DMS53 treated with DMSO at 0.1 percent for 48 hours (cell line): ENCODE data around the gene POLDIP2.
A peak's percentile ranks its signal among the peaks of the same experiment; 100 is the strongest.

Experiments
- DNase-seq: peaks from one replicate; lab custom pipeline; 2025; ENCODE audit not compliant: unreplicated experiment; lab: John Stamatoyannopoulos, UW

Gene POLDIP2

DNA sequence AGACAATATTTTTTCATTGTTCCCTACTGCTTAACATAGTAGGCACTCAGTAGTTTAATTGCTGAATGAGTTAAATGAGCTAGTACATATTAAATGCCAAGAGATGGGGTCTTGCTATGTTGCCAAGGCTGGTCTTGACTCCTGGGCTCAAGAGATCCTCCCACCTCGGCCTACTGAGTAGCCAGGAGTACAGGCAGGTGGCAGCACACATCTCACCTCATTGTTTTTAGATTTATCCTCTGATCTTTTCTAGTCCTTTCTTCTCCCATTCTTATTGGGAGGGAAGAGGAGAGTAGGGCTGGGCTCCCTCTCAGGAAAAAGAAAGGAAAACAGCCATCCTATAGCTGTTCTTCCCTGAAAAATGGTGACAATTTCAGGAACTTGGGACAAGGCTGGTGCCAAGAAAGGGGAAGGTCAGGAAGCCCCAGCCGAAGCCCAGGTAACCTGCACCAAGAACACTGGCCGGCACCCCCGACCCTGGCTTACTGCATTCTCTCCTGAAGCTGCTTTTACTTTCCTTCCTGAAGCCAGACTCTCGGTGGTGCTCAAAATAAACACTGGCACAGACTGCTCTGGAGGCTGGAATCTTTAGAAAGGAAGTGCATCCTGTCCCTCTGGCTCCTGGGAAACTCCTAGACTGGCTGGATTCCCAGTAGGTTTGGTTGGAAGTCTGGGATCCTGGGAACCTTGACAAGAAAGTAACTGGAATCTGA lies 19.1 kb downstream of the POLDIP2 start:
- DNase-seq: no peak

DNA sequence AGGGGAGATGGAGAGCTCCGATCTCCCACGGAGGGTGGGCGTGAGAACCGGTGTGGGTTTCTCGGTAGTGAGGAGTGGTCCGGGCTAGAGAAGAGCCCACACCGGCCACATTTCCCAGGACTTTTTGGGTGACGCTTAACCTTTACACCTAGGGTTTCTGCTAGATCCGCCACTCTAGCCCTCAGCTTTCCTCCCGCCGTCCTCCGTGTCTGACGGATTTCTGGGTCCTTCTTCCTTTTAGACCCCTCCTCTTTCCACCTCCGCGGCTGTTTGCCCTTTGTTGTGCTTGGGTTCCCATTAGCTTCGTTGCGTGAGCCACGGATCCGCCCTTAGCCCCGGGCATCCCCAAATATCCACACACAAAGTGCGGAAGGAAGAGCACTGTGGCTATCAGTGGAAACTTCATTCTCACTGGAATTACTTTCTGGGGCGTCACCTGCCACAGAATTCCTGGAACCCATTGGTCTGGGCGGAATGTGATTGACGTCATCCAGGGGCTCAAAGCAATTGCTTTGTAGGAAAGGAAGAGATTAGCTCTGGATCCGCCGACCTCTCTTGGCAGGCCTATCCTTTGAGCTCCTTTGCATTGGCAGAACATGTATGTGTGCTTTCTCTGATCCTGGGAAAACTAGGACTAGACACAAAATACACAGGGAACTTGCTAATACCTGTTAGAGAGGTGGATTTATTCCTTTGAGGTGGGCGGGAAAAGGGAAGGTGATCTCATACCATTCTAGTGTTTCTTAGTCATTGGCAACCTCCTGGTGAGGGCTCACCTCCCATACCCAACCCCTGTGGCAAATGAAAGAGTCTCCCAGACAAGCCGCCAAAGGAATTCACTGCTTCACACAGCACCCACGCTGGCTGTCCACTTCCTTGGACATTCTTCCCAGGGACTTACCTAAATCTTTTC lies 21.1 kb downstream of the POLDIP2 start:
- peak; percentile 8 for DNase-seq

- peak; percentile 97 for DNase-seq
Measured at GRCh38 chr17:28335201-28335958, 21.9 kb downstream of the POLDIP2 start, which contains the start of the genes IFT20 and TNFAIP1. IFT20 (minus strand) TSS chr17:28335472; CDS start chr17:28331985, 3,487 bp downstream. TNFAIP1 (plus strand) TSS chr17:28335761; CDS start chr17:28339522, 3,761 bp downstream.

DNA sequence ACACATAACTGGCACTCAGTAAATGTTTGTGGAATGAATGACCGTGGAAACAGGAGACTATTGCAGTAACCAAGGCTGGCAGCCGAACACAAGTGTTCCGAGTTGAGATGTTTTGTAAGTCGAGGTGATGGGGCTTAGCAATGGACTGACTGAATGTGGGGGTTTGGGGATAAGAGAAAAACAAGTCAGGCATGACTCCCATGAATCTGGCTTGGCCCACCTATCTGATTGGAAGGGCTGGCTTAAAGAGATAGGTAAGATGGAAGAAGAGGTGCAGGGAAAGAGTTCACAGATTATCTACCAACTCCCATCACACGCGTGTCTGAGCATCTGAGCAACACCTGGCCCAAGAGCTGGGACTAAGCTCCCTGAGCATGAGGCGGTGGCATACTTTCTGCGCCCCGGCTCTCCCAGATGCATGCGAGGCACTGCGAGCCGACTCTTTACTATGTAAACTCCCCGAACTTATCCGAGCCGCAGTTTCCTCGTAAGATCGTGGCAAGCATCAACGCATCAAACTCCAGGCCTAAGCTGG lies 22.6 kb downstream of the POLDIP2 start:
- no peak for DNase-seq

GRCh38 chr17:28334171-28334570 lies 23.2 kb downstream of the POLDIP2 start:
- no peak for DNase-seq

DNA sequence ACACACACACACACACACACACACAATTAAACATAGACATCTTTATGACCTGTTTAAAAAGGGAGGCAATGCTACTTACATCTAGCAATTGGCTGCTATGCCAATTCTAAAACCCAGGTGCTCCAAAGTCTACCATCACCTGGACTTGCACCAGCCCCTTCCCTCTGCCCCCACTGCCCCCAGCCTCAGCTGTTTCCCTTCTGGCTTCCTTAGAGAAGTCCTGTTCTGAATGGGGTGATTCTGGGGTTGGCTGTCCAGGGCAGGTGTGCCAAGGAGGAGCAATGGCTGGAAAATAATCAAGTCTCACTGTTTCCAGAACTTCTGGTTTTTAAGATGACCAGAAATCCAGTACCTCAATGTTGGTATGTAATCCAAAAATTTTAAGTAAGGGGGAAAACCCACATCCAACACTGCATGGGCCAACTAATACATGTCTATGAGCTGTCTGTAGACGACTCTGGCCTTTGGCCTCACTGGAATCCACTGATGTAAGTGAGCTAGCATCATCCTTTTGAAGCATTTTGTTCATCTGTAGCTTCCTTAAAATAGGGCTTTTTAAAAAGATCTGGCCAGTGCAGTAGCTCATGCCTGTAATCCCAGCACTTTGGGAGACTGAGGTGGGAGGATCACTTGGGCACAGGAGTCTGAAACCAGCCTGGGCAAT lies 24.1 kb downstream of the POLDIP2 start:
- DNase-seq: no peak

GRCh38 chr17:28331891-28332420 lies 25.4 kb downstream of the POLDIP2 start:
- DNase-seq: no peak

- no peak for DNase-seq
Measured at GRCh38 chr17:28330671-28331070, 26.7 kb downstream of the POLDIP2 start.

GRCh38 chr17:28328325-28328724 lies 29.0 kb downstream of the POLDIP2 start:
- DNase-seq: no peak

- no peak for DNase-seq
Measured at GRCh38 chr17:28327709-28328108, 29.6 kb downstream of the POLDIP2 start.

- DNase-seq: peak; percentile 7
Measured at GRCh38 chr17:28327031-28327607, 30.2 kb downstream of the POLDIP2 start.

DNA sequence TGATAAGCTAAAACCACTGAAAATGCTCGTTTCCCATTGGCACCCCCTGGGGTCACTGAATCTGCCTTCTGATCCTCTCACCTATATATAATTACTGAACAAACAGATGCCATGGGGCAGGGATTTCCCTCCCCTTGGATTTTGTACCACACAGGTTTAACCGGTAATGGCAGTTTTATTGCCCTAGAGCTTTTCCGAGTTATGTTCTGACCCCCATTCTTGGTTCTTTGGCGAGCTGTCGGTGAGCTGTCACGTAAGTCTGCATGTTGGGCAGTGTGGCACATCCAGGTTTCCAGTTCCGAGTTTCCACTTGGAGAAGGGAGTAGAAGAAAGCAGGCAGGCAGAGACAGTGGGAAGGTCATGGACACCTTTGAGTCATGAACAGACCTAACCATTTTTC lies 31.2 kb downstream of the POLDIP2 start:
- DNase-seq: no peak

DNA sequence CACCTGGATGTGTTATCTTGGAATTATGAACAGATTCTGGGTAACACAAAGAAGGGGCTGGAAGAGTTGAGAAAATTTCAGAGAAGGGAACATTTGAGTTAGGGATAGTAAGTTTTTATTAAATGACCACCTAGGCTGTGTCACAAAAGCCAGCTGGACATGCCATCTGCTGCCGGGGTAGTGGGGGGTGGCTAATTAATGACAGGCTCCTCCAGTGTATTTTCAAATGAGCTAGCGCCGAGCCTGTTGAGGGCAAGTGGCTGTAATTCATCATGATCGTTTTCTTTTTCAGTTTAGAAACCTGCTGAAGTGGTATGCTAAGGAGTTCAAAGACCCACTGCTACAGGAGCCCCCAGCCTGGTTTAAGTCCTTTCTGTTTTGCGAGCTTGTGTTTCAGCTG lies 32.1 kb downstream of the POLDIP2 start:
- no peak for DNase-seq

- no peak for DNase-seq
Measured at GRCh38 chr17:28324781-28325180, 32.5 kb downstream of the POLDIP2 start.

DNA sequence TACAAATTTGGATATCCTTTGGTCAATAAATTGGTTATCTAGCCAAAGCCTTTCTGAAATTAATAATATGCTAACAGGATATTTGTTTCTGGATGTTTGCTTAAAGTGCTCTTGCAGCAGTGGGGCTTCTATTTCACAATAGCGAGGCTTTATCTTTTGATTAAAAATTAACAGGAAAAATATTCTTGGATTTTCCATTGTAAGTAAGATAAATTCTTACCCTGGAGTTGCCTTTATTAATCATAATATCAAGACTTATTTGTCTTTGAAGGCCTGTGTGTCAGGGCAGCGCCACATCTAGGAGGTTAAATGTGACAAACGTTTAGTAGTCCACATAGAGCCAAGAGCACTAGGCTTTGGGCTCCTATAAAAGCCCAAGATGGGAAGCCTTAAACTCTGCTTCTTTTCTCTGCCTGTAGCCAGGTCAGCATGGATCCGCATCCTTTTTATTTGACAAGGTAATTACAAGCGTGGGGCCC lies 33.0 kb downstream of the POLDIP2 start:
- DNase-seq: no peak

- DNase-seq: no peak
Measured at GRCh38 chr17:28320215-28321061, 36.9 kb downstream of the POLDIP2 start.

- DNase-seq: no peak
Measured at GRCh38 chr17:28319598-28319935, 37.8 kb downstream of the POLDIP2 start.

DNA sequence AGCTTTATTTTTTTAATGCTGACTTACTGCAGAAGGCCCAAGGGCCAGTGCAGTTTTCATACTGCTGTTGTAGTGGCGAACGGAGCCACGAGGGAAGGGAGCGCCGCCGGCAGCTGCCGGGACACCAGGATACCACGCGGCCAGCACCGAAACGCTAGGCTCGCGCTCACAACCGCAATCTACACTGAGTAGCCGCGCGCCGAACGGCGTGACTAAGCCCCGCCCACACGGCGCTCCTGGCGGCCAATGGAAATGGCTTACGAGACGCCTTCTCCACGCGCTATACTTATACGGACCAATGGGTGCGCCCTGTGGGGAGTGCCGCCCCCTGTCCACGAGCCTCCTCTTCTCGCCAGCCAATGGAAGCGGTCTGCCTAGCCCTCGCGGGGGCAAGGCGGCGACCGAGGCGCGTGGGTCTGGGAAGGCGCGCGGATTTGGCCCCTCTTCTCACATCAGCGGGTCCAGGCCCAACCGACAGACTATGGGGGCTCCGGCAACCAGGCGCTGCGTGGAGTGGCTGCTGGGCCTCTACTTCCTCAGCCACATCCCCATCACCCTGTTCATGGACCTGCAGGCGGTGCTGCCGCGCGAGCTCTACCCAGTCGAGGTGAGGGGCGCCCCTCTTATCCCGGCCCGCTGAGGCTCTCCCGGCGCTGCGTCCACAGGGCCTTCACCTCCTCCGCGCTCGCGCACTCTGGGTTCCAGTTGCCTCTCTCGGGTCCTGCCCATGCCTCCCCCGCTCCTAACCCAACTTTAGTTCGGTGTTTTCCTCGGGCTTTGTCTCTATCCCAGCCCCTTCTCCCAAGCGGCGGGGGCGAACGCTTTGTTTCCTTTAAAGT lies 38.3 kb downstream of the POLDIP2 start, which contains the start of gene TMEM97:
Gene TMEM97, plus strand, starts transcription at position 442 of the 839 bp plus-strand sequence. Its CDS starts 40 bp downstream, at position 482.
- DNase-seq: peak; percentile 93
